GM19099 (cell line): ENCODE results near the gene PDLIM5.

Source experiments
- POLR2A ChIP-seq: IDR thresholded peaks from 3 replicates; pipeline ENCODE4 v1.6.1; 2011; ENCODE audit warnings: low read depth; ENCODE audit not compliant: insufficient read length; ENCODE audit errors: extremely low read depth

The PDLIM5 gene

DNA sequence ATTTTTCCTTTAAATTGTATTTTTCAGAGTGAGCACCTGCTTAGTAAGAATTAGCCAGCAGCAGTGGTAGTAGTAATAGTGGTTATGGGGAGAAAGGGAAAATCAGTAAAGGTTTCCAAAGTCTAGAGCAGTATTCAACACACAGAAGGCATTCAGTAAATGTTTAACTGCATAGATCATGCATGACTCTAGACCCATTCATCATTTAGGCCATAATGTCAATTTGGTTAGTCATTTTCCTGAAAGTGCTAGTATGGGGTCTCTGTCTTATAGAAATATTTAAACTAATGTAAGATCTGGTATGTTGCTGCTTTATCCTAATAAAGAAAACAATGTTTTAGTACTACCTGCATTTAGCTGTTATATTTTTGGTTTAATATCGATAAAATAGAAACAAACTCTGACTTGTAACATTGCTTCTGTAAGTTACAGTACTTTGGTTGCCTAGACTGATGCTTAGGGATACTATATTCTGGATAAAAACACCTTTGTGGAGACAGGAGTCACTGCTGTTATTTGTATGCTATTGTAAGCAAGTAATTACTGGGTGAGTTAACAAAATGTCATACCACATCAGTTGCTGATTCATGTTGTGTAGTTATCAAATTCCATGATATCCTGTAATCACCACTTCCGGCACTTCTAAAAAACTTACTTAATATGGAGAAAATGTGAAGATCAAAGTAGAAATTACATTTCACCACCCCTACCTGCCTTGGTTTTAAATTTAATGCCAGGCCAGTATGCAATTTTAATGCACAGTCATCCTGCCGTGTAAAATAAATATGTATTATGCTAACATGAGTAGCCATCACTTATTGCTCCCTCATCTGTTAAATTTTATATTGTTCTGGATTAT is 190.2 kb downstream of the PDLIM5 start:
- TF ChIP-seq POLR2A, result no peak

DNA sequence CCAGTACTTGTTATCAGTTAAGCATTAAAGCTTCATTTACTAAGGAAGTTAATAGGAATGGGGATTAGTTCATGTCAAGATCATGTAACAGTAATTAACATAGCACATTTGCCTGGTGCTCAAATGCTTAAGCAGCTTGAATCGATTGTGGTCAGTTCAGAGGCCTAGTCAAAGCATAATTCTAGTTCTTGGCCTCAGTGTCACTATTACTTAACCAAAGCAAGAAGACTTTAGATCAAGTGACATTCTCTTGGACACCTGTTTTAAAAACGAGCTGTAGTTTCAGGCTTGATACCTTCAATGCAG is 190.8 kb downstream of the PDLIM5 start:
- no peak for TF ChIP-seq POLR2A

DNA sequence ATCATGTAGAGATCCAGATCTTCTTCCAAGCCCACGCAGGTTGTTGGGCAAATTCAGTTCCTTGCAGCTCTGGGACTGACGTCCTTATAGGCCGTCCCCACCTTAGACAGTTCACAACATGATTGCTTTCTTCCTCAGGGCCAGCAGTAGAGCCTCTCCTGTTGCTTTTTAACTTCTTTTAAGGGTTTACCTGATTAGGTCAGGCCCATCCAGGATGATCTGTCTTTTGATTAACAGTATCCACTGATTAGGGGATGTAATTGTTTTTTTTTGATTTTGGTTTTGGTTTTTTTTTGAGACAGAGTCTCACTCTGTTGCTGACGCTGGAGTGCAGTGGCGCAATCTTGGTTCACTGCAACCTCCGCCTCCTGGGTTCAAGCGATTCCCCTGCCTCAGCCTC is 197.0 kb downstream of the PDLIM5 start:
- no peak for TF ChIP-seq POLR2A

DNA sequence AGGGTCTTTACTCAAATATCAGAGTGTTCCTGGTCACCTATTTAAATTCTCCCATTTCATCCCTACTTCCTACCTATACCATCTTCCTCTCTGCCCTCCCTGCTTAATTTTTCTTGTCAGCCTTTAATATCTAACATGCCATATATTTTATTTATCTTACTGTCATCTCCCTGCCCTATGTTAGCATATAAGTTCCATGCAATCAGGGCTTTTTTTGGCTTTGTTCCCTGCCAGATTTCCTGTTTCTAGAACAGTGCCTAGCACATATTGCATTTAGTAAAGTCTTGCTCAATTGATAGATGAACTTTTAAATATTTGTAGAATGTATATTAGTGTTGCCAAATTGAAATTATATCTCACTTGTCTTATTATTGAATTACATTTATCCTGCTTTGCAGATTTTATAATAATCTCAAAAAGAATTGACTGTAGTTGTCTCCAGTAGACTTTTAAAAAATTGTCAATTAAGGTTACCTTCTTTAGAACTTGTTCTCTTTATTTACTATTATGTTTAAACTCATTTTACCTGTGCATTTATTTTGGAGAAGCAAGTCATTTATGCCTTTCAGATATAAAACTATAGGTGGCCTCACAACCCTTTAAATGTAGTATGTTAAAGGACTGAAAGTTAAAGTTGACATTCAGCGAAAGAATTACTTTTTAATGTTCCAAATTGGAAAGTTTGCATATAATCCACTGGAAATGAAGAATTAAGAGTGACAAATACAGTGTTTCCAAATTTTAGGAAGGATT is 197.8 kb downstream of the PDLIM5 start:
- TF ChIP-seq POLR2A, result no peak

DNA sequence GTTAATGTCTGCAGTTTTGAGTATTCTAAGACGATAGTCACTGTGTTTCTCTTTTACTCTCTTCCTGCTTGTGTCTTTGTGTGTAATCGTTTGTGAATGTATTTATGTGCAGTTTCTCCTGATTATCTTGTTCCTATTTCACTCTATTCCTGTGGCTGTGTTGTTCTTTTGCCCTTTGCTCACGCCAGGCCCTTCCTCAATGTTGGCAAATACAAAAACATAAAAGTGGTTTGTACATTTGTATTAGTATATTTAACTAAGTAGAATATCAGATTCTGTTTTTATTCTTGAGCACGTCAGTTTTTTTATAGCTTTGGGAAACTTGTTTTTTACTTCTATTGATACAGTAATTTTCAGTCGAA is 198.4 kb downstream of the PDLIM5 start:
- no peak for TF ChIP-seq POLR2A

DNA sequence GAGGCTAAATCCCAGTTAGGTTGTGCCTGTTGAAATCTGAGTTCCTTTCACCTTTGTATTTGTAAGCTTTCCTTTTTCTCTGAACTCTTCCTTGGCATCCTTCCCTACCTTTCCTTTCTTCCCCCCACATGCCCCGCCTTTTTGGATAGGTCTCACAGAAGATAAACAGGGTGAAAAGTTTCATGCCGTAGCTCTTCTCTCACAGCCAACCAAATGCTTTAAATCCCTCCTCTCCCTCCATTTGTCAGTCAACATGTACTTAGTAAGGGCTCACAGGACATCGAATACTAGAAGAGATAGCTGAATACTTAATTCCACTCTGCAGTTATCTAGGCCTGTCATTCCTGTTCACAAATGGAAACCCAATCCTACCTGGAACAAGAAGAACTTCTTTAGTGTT is 198.9 kb downstream of the PDLIM5 start:
- TF ChIP-seq POLR2A, result no peak

DNA sequence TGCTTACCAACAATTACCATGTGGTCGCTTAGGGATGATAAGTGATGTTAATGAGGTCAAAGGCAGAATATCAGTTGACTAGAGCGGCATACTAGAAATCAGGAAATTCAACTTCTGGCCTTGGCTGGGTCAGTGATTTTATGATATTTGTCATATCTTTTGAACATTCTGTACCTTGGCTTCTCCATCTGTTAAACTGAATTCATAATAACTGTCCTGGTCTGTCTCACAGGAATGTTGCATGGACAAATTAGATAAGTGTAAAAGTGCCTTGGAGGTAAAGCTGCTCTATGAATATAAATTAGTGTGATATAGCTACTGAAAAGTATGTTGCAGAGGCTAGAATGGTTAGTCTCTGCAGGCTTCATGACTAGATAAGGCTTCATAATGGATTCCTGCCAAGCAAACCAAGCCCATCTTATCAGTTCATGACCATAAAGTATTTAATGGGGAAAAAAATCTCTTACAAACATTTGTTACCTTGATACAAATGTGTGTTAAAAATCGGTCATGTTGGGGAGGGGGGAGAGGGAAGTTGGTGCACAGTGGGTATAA is 201.4 kb downstream of the PDLIM5 start:
- TF ChIP-seq POLR2A, result no peak

DNA sequence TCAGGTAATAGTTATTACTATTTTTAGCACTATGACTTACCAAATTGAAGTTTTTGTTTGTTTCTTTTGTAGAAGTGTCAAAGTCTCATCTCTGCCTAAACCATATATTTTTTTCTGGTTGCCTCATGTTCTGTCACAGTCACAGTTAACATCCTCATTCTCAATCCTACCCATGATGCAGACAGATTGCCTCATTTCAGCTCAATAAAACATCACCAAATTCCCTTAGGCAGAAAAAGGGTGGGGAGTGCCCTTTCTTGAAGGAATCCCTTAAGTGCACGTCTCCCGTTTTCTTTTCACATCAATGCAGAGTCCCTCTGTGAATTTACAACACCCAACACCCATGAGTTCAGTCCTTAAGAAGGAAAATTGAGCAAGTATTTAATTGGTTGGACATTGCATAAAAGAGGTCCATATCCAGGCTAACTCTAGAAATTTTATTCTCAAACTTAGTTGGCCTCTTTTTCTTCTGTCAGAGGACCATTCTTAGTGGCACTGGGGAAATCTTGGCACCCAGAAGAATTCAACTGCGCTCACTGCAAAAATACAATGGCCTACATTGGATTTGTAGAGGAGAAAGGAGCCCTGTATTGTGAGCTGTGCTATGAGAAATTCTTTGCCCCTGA is 202.4 kb downstream of the PDLIM5 start:
- no peak for TF ChIP-seq POLR2A

DNA sequence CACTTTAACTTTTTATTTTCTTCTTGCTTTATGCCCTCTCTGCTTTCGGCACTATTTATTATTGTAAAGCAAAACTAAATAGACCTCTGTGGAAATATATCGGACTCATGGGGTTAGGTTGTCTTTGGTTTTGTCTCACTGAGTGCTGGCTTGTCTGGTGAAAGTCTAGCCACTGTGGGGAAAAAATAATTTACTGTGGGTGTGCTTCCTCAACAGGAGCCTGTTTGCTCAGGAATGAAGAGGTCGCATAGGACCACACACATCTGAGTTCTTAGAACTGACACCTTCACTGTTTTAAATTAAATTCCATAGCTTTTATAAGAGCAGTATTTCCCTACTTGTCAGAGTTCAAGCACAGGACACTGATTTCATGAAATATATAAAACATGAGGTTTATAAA is 203.0 kb downstream of the PDLIM5 start:
- no peak for TF ChIP-seq POLR2A

DNA sequence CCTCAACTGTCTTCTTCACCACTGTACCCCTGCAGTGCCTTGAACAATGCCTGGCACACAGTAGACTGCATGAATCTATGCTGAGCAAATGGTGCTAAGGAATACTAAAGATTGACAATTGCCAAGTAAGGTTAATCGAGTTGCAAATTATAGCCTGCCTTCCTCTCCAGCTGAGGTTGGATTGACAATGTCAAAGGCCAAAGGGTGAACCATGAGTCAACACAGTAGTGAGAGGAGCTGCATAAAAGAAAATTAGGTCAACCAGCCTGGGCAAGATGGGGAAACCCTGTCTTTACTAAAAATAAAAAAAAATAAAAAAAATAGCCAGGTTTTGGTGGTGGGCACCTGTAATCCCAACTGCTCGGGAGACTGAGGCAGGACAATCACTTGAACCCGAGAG is 208.9 kb downstream of the PDLIM5 start:
- TF ChIP-seq POLR2A, result no peak

DNA sequence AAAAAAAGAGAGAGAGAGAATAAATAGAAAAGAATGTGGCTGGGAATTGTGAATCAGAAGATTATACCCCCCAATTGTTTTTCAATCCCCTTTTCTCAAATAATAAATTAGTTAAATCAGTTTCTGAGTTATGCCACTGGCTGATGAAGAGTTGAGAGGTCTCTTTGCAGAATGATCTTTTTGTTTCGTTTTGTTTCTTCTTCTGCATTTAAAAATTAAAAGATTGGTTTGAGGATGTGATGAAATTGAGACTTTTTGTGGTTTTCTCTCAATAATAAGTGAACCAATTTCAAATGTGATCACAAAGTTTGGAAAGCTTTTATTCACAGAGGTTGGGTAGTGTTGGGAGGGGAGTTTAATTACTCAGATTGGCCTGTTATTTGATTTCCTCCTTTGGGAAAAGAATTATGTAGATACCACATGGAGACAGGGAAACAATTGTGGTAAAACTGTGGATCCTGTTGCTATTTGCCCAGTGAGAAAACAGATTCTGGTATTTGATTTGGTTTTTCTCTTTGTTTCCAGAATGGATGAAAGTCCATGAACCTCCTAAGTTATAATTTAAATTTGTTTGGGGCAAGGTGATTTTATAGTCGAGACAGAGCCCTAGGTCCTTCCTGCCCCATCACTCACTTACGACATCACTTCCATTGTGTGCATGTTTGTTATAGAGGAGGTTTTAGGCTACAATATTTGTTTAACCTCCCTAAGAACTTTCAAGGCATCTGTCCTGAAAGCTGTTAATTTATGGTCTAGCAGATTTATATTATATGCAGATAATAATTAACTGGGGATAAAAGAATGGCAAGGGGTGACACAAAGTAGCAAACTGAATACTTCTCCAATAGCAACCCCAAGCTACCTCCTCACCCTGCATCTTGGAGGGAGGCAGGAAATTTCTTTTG is 214.0 kb downstream of the PDLIM5 start:
- no peak for TF ChIP-seq POLR2A

DNA sequence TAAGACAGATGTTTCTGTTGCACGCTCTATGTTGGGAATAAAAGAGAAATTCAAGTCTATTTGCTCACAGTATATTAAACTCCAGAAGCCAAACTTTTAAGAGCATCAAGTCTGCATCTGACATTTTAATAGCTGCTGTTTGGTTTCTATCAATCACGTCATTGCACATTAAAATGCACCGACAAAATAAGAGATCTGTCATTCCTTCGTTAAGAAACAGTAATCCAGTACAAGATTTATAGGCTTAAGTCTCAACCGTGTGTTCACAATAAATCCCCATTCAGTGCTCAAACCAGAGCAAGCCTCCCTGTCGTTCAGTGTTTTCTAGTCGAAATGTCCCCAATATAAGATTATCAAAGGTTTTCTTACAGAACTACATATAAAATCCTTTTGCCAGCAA is 217.0 kb downstream of the PDLIM5 start:
- no peak for TF ChIP-seq POLR2A

DNA sequence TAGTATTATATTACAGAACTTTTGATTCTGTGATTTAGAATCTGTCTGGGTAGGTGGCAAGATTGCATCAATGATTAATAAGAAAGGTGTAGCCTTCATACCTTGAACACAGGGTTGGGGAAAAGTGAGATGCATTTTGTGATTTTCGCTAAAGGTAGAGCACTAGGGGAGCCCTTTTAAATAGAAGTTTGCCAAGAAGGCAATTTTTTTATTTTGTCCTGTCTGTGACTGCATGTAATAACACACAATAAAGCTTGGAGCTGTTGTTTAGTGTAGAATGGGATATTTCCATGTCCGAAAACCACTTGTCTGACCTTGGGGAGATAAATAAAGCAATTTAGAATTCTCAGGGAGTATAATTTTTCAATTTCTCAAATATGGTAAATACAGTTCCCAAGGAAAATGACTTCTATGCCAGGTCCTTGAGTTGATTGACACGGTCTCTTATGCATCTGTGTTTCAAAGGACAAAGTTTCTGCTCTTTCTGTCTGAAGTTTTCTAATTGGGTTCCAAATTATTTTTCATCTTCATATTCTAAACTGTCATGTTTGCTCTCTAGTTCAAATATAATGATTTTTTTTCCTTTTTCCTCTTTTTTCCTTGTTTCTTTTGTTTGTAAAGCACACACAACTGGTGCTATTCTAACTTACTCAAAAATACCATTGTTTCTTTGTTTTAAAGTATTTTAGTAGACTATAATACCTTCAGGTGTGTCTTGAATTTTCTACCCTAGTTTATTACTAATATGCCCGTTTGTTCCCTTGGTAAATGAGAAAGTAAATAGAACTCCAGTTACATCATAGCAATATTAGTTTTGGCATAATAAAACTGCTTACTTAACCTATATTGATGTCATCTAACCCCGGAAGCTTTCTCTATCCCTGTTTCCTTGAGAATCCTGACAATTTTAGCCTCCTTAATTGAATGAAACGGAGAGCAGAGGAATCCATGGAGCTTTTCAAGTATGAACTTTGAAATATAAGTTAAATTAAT is 218.2 kb downstream of the PDLIM5 start:
- no peak for TF ChIP-seq POLR2A
